ENCODE data around the gene THAP7.

THAP7 gene

DNA sequence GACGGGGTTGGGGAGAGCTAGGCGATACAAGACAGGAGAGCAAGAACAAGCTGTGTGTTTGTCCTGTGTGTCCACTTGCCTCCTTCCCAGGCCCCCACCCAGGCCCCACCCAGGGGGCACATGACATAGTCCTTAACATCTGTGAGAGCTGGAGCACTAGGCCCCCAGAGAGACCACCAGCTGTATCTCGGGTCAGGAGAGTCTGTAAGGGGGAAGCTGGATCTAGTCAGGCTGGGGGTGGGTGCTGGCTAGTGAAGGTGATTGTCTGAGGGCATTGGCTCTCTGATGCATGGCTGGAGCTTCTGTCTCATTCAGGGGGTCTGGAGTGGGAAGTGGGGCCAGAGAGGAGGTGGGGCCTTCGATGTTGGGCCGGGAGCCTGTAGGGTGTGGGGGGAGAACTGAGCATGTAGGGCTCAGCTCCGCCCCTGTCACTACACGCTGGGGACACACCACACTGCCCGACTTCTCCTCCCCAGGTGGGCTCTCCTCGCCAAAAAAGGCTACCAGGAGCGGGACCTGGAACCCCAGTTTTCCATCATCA, 13.6 kb upstream of the THAP7 start:
- Histone ChIP-seq H3K36me3 (ENCODE audit: control insufficient read depth, insufficient read depth, low read length) (no peaks in the 10 kb centered on the region), H3K4me3 (replicated peaks; ENCODE audit: low read depth, low read length) (no peak overlapping the region)

DNA sequence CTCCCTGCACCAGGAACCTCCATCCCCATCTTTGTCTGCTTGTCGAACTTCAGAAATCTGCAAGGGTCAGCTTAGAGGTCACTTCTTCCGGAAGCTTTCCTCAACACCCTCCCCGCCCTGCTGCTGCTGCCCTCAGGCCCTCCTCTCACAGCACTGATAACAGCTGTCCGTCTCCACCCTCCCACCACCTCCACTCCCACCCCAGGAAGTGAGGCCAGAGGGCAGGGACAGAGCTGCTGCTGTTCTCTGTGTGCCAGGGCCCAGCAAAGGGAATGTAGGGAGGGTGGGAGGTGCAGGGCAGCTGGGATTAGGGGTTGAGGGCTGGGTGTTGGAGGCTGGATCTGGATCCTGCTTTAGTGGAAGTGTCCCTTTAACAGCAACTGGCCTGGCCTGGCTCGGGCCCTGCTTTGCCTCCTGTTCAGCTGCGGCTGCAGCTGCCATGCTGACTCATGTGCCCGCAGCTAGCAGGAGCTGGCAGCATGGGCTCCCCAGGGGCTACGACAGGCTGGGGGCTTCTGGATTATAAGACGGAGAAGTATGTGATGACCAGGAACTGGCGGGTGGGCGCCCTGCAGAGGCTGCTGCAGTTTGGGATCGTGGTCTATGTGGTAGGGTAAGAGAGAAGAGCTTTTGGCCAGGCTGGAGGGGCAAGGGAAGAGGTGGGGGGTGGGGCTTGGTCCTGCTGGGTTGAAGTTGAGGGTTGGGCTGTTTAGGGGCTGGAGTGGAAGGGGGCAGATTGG, 13.0 kb upstream of the THAP7 start, which contains the start of gene P2RX6:
P2RX6 (plus strand) TSS at position 440 of the 740 bp plus-strand sequence; CDS start at position 450, 10 bp downstream.
- Histone ChIP-seq H3K36me3 (ENCODE audit: control insufficient read depth, insufficient read depth, low read length) (no peaks in the 10 kb centered on the region), H3K27me3 (replicated peaks; ENCODE audit: control insufficient read depth, insufficient read depth, low read length) (no peaks in the 10 kb centered on the region; the same call in 1 of the 2 replicates), H3K4me3 (replicated peaks; ENCODE audit: low read depth, low read length) (peak within 1 kb of the TSS; percentile 56)
- TF ChIP-seq CTCF (IDR thresholded peaks at IDR 0.05; ENCODE audit: insufficient read depth, low read length, poor library complexity, severe bottlenecking), result no peak
- DNase-seq (ENCODE audit: extremely low read depth, insufficient read length), result no peak

More for the DNA sequence above, 13.6 kb upstream of the THAP7 start:
- TF ChIP-seq CTCF (IDR thresholded peaks at IDR 0.05; ENCODE audit: insufficient read depth, low read length, poor library complexity, severe bottlenecking), result no peak
- DNase-seq (ENCODE audit: extremely low read depth, insufficient read length), result no peak
- H3K27me3 ChIP-seq (replicated peaks; ENCODE audit: control insufficient read depth, insufficient read depth, low read length), result no peaks in the 10 kb centered on the region; the same call in 1 of the 2 replicates

DNA sequence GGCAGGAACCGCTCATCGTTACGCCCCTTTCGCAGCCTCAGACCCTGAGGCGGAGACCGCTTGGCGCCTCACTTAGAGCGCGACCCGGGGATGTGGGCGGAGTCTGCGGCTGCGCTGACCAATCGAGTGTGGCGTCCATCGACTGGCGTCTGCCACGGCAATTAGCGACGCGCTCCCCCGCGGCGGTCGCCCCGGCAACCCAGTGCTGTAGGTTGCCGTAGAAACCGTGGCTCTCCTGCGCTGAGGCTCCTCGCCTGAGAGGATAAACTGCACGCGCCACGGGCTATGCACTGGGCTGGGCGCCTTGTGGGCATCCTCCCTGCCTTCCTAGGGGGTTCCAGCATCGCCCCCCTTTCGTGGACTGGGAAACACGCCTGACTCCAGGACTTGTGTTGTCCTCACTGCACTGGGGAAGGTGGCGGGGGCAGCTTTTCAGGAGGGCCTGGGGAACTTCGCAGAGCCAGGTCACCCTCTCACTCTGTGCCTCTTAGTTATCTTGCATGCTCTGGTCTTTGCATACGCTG, 12.3 kb upstream of the THAP7 start:
- peak; percentile 94 for DNase-seq (ENCODE audit: extremely low read depth, insufficient read length)
- TF ChIP-seq CTCF (IDR thresholded peaks at IDR 0.05; ENCODE audit: insufficient read depth, low read length, poor library complexity, severe bottlenecking), result no peak
- no peaks in the 10 kb centered on the region; the same call in 1 of the 2 replicates for H3K27me3 ChIP-seq (replicated peaks; ENCODE audit: control insufficient read depth, insufficient read depth, low read length)
- H3K4me3 ChIP-seq (replicated peaks; ENCODE audit: low read depth, low read length), result peak overlapping the region; percentile 56
- H3K36me3 ChIP-seq (ENCODE audit: control insufficient read depth, insufficient read depth, low read length), result no peaks in the 10 kb centered on the region

DNA sequence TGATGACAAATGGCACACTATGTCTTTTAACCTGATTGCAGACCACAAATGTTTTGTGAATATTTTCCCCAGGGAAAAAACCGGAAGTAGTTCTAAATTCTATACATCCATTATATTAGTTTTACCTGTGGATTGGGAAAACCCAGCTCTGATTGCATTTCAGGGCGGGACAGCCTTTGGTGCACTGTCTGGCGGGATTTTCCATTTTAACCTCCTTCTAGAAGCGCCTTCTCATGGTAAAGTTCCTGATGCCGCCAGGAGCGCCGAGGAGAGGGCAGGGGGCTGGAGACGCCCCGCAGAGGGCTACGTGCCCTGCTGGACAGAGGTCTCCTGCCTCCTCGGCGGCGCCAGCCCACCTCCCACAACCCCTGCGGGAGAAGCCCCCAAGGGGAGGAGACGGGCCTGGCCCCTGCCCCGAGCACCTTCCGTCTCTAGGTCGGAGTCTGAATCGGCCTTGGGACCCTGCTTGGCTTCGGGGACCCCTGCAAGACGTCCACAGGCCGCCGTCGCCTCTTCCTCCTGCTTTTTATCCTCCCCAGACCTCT, 11.8 kb upstream of the THAP7 start:
- peak overlapping the region; percentile 56 for H3K4me3 ChIP-seq (replicated peaks; ENCODE audit: low read depth, low read length)
- no peak for TF ChIP-seq CTCF (IDR thresholded peaks at IDR 0.05; ENCODE audit: insufficient read depth, low read length, poor library complexity, severe bottlenecking)
- no peak for DNase-seq (ENCODE audit: extremely low read depth, insufficient read length)

GRCh38 chr22:21012446-21013407, 10.8 kb upstream of the THAP7 start:
- Histone ChIP-seq H3K4me3 (replicated peaks; ENCODE audit: low read depth, low read length) (no peak overlapping the region), H3K27me3 (replicated peaks; ENCODE audit: control insufficient read depth, insufficient read depth, low read length) (no peaks in the 10 kb centered on the region; the same call in 1 of the 2 replicates), H3K36me3 (ENCODE audit: control insufficient read depth, insufficient read depth, low read length) (no peaks in the 10 kb centered on the region)
- no peak for TF ChIP-seq CTCF (IDR thresholded peaks at IDR 0.05; ENCODE audit: insufficient read depth, low read length, poor library complexity, severe bottlenecking)
- DNase-seq (ENCODE audit: extremely low read depth, insufficient read length), result no peak

More for the DNA sequence above, 11.8 kb upstream of the THAP7 start:
- Histone ChIP-seq H3K27me3 (replicated peaks; ENCODE audit: control insufficient read depth, insufficient read depth, low read length) (no peaks in the 10 kb centered on the region; the same call in 1 of the 2 replicates), H3K36me3 (ENCODE audit: control insufficient read depth, insufficient read depth, low read length) (no peaks in the 10 kb centered on the region)

Data from GM06990 (cell line).